Omental fat pad (tissue), 4 donors: Measurements from ENCODE around the gene KIF3A. TPM values are rescaled to one million over a fixed set of nuclear protein-coding genes. Genes with fewer than 3 reads are reported as not detected.

Source experiments
- ATAC-seq: fragments of 150-250 bp; one replicate; pipeline ENCODE4 v1.9.1; 2016; ENCODE audit warnings: mild to moderate bottlenecking, moderate library complexity; ENCODE audit not compliant: low FRiP score
- DNase-seq: peaks from one replicate; pipeline ENCODE4 v3.0.0-alpha.2; 2019; ENCODE audit warnings: low spot score
- CTCF ChIP-seq, 3 donors: fragments of 450-650 bp; IDR thresholded peaks; one replicate each; pipeline ENCODE4 v1.5.1; 2016 to 2017; ENCODE audit warnings: antibody characterized with exemption in 3 of 3, mild to moderate bottlenecking in 3 of 3, moderate library complexity in 2 of 3
- total RNA-seq, 4 donors: library from RNA; depleted of rRNA; stranded (reverse); fragments of >200 nt; gene quantifications; one replicate each; pipeline ENCODE4 v1.1.0, GENCODE V29; 2016

The KIF3A gene
- total RNA-seq, 4 donors from 2014 or later = 4.4 to 10.4 (median 5.9) TPM

GRCh38 chr5:132657676-132658380, 79.5 kb downstream of the KIF3A start, which contains the start of gene IL13:
Gene IL13, plus strand, starts transcription at chr5:132658173. Its CDS starts 14 bp downstream, at chr5:132658187.
- DNase-seq (no peak), ATAC-seq (no peak)
- TF ChIP-seq CTCF (IDR thresholded peaks at IDR 0.05) = no peak

GRCh38 chr5:132656774-132657355, 80.5 kb downstream of the KIF3A start:
- DNase-seq (no peak), ATAC-seq (peak; percentile 6)
- no peak for TF ChIP-seq CTCF (IDR thresholded peaks at IDR 0.05)

- TF ChIP-seq CTCF (IDR thresholded peaks at IDR 0.05) = no peak
- ATAC-seq (peak; percentile 53), DNase-seq (no peak)
Observed at GRCh38 chr5:132655821-132656773, 81.2 kb downstream of the KIF3A start.

GRCh38 chr5:132653716-132654115, 83.6 kb downstream of the KIF3A start:
- ATAC-seq = no peak
- no peak for TF ChIP-seq CTCF (IDR thresholded peaks at IDR 0.05)
- no peak for DNase-seq

- no peak for ATAC-seq
- no peak for TF ChIP-seq CTCF (IDR thresholded peaks at IDR 0.05)
- DNase-seq = no peak
Observed at GRCh38 chr5:132651838-132652469, 85.4 kb downstream of the KIF3A start.

GRCh38 chr5:132648355-132648754, 89.0 kb downstream of the KIF3A start:
- DNase-seq (no peak), ATAC-seq (no peak)
- TF ChIP-seq CTCF (IDR thresholded peaks at IDR 0.05) = no peak
